ENCODE measurements around the gene FAM13A.

DNA sequence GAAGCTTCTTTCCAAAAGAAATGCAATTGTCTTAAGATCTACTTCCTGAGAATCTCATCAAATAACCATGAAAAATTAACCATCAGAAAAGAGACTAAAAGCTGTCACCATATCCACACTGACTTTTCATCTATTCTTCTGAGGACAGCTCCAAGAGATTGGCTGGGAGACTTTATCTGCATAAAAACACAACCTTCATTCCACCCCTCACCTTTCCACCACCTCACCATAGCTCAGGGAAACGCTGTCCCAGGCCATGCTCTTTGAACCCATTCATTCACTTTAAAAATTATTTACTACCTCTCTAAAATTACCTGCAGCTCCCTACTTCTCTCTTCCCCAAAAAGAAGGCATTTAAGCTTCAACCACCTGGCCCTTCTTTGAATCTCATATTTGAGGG is 2.4 kb downstream of the FAM13A start:
- TF ChIP-seq, protein P1, sequence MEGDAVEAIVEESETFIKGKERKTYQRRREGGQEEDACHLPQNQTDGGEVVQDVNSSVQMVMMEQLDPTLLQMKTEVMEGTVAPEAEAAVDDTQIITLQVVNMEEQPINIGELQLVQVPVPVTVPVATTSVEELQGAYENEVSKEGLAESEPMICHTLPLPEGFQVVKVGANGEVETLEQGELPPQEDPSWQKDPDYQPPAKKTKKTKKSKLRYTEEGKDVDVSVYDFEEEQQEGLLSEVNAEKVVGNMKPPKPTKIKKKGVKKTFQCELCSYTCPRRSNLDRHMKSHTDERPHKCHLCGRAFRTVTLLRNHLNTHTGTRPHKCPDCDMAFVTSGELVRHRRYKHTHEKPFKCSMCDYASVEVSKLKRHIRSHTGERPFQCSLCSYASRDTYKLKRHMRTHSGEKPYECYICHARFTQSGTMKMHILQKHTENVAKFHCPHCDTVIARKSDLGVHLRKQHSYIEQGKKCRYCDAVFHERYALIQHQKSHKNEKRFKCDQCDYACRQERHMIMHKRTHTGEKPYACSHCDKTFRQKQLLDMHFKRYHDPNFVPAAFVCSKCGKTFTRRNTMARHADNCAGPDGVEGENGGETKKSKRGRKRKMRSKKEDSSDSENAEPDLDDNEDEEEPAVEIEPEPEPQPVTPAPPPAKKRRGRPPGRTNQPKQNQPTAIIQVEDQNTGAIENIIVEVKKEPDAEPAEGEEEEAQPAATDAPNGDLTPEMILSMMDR (IDR thresholded peaks at IDR 0.05; ENCODE audit: insufficient read depth, low read length), result no peak
- no peak for TF ChIP-seq POLR2AphosphoS5 (IDR thresholded peaks at IDR 0.05; ENCODE audit: low read depth)

All from HL-60 (cell line).